ENCODE results near the gene DEFB113.

DNA sequence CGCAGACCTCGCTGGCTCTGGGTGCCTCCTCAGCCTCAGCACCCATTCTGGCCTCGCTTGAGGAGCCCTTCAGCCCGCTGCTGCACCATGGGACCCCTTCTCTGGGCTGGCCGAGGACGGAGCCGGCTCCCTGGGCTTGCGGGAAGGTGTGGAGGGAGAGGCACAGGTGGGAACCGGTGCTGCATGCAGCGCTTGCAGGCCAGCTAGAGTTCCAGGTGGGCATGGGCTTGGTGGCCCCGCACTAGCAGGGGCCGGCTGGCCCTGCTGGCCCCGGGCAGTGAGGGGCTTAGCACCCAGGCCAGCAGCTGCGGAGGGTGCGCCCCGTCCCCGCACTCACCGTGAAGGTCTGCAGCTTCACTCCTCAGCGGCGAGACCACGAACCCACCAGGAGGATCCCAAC, 35.9 kb downstream of the DEFB113 start:
- TF ChIP-seq, protein P1, sequence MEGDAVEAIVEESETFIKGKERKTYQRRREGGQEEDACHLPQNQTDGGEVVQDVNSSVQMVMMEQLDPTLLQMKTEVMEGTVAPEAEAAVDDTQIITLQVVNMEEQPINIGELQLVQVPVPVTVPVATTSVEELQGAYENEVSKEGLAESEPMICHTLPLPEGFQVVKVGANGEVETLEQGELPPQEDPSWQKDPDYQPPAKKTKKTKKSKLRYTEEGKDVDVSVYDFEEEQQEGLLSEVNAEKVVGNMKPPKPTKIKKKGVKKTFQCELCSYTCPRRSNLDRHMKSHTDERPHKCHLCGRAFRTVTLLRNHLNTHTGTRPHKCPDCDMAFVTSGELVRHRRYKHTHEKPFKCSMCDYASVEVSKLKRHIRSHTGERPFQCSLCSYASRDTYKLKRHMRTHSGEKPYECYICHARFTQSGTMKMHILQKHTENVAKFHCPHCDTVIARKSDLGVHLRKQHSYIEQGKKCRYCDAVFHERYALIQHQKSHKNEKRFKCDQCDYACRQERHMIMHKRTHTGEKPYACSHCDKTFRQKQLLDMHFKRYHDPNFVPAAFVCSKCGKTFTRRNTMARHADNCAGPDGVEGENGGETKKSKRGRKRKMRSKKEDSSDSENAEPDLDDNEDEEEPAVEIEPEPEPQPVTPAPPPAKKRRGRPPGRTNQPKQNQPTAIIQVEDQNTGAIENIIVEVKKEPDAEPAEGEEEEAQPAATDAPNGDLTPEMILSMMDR (IDR thresholded peaks at IDR 0.05; ENCODE audit: low read depth, low read length): no peak
- TF ChIP-seq EZH2phosphoT487 (IDR thresholded peaks at IDR 0.05; ENCODE audit: low read depth): no peak
